IMR-90 (cell line): ENCODE measurements around the gene TEX53. TPM values are rescaled to one million over a fixed set of nuclear protein-coding genes. Genes with fewer than 3 reads are reported as not detected.

Source experiments
- ATAC-seq: fragments of 200-7000 bp; cut with Tn5 transposase; 2 replicates; pipeline ENCODE4 v1.9.1; 2020; ENCODE audit warnings: low read depth, mild to moderate bottlenecking, moderate library complexity
- BruUV-seq: library from RNA; stranded (reverse); fragments of 400-500 nt; replicated peaks from 2 replicates; lab custom pipeline; 2021; lab: Mats Ljungman, UMichigan
- CTCF ChIA-PET: fragments of 300-600 bp; formaldehyde crosslinking; extraction: SDS; loops from one replicate; lab custom pipeline; 2021; ENCODE audit warnings: antibody characterized with exemption; lab: Yijun Ruan, JAX
- POLR2A ChIA-PET: fragments of 300-600 bp; sonication (Branson Sonifier 250); formaldehyde crosslinking; loops from one replicate; lab custom pipeline; 2022; ENCODE audit warnings: antibody characterized with exemption; ENCODE audit not compliant: unreplicated experiment; lab: Charles Lee
- DNase-seq: peaks from one replicate; pipeline ENCODE4 v3.0.0; 2013
- H2AFZ ChIP-seq: replicated peaks from 2 replicates; pipeline ENCODE3; 2013; ENCODE audit warnings: low read length, mild to moderate bottlenecking; ENCODE audit not compliant: poor library complexity
- H2AK5ac ChIP-seq: 2 replicates; pipeline ENCODE4 v1.6.1; 2013; ENCODE audit warnings: low read depth, low read length, inconsistent platforms
- H2AK9ac ChIP-seq: replicated peaks from 2 replicates; pipeline ENCODE3; 2013; ENCODE audit warnings: mild to moderate bottlenecking, low read depth, low read length, moderate library complexity; ENCODE audit not compliant: poor library complexity
- H2BK120ac ChIP-seq: 2 replicates; pipeline ENCODE4 v1.6.1; 2013; ENCODE audit warnings: low read depth, low read length, inconsistent platforms
- H2BK15ac ChIP-seq: 3 replicates; pipeline ENCODE4 v1.6.1; 2013; ENCODE audit warnings: low read depth, low read length, inconsistent platforms
- H2BK20ac ChIP-seq: 2 replicates; pipeline ENCODE4 v1.6.1; 2013; ENCODE audit warnings: low read depth, mild to moderate bottlenecking, inconsistent platforms, low read length, moderate library complexity
- H2BK5ac ChIP-seq: 2 replicates; pipeline ENCODE4 v1.6.1; 2013; ENCODE audit warnings: mild to moderate bottlenecking, low read depth, low read length, inconsistent platforms; ENCODE audit not compliant: poor library complexity, severe bottlenecking
- H3K14ac ChIP-seq: replicated peaks from 2 replicates; pipeline ENCODE4 v1.6.1; 2013; ENCODE audit warnings: low read depth, low read length, inconsistent platforms
- H3K18ac ChIP-seq: 2 replicates; pipeline ENCODE4 v1.6.1; 2013; ENCODE audit warnings: low read depth, low read length, control low read depth
- H3K23ac ChIP-seq: 2 replicates; pipeline ENCODE4 v1.6.1; 2013; ENCODE audit warnings: low read depth, low read length, inconsistent platforms
- H3K27ac ChIP-seq: 2 replicates; pipeline ENCODE4 v1.5.1; 2013; ENCODE audit warnings: mild to moderate bottlenecking, control low read depth, low read length; ENCODE audit not compliant: insufficient read depth
- H3K27me3 ChIP-seq: 2 replicates; pipeline ENCODE4 v1.6.1; 2013; ENCODE audit warnings: low read length; ENCODE audit not compliant: control insufficient read depth, insufficient read depth
- H3K36me3 ChIP-seq: 2 replicates; pipeline ENCODE4 v1.6.1; 2013; ENCODE audit warnings: low read length, mixed read lengths; ENCODE audit not compliant: control insufficient read depth, insufficient read depth
- H3K4ac ChIP-seq: 2 replicates; pipeline ENCODE4 v1.6.1; 2013; ENCODE audit warnings: low read depth, low read length, inconsistent platforms
- H3K4me1 ChIP-seq: 2 replicates; pipeline ENCODE4 v1.6.1; 2013; ENCODE audit warnings: low read length, mixed read lengths; ENCODE audit not compliant: control insufficient read depth, insufficient read depth
- H3K4me2 ChIP-seq: 2 replicates; pipeline ENCODE4 v1.6.1; 2013; ENCODE audit warnings: low read depth, mild to moderate bottlenecking, control low read depth, low read length, moderate library complexity
- H3K4me3 ChIP-seq: 2 replicates; pipeline ENCODE4 v1.5.1; 2013; ENCODE audit warnings: low read depth, mild to moderate bottlenecking, control low read depth, low read length, moderate library complexity; ENCODE audit not compliant: insufficient read depth
- H3K56ac ChIP-seq: 2 replicates; pipeline ENCODE4 v1.6.1; 2013; ENCODE audit warnings: low read length, inconsistent platforms; ENCODE audit not compliant: insufficient read depth; ENCODE audit errors: extremely low read depth
- H3K79me1 ChIP-seq, 2 experiments: 2 replicates each; pipeline ENCODE4 v1.6.1; 2013; ENCODE audit warnings: low read length in 2 of 2, inconsistent platforms in 1 of 2, low read depth in 1 of 2
- H3K9ac ChIP-seq: 2 replicates; pipeline ENCODE4 v1.6.1; 2013; ENCODE audit warnings: low read depth, low read length, control low read depth
- H3K9me1 ChIP-seq: 2 replicates; pipeline ENCODE4 v1.6.1; 2013; ENCODE audit warnings: low read length, inconsistent platforms; ENCODE audit not compliant: insufficient read depth
- H3K9me3 ChIP-seq: 2 replicates; pipeline ENCODE4 v1.6.1; 2013; ENCODE audit warnings: low read length; ENCODE audit not compliant: control insufficient read depth, insufficient read depth
- H4K20me1 ChIP-seq: 2 replicates; pipeline ENCODE4 v1.6.1; 2013; ENCODE audit warnings: low read length, inconsistent platforms; ENCODE audit not compliant: insufficient read depth
- H4K5ac ChIP-seq: 2 replicates; pipeline ENCODE4 v1.6.1; 2013; ENCODE audit warnings: mild to moderate bottlenecking, low read depth, low read length, control low read depth
- H4K8ac ChIP-seq, 2 experiments: 2 replicates each; pipeline ENCODE4 v1.6.1; 2013; ENCODE audit warnings: low read depth in 2 of 2, low read length in 2 of 2, control low read depth in 1 of 2, inconsistent platforms in 1 of 2
- H4K91ac ChIP-seq: 2 replicates; pipeline ENCODE4 v1.6.1; 2013; ENCODE audit warnings: low read depth, low read length, inconsistent platforms; ENCODE audit not compliant: insufficient read depth
- BHLHE40 ChIP-seq: fragments of 150-350 bp; IDR thresholded peaks from 2 replicates; pipeline ENCODE4 v1.6.1; 2016; ENCODE audit warnings: mild to moderate bottlenecking, low read depth, low read length
- RCOR1 ChIP-seq: IDR thresholded peaks from 2 replicates; pipeline ENCODE4 v1.6.1; 2012; ENCODE audit warnings: mild to moderate bottlenecking, low read length, improper control_type of control experiment; ENCODE audit not compliant: insufficient replicate concordance
- WGBS, 2 experiments: methylation state at CpG; one replicate each; pipeline versions ENCODE4 v1.1.5 to v1.1.7; 2013; ENCODE audit warnings: missing lambda C conversion rate in 2 of 2; ENCODE audit not compliant: insufficient read length in 1 of 2; ENCODE audit errors: extremely low coverage in 2 of 2; 5-methylcytosine and 5-hydroxymethylcytosine counted together
- dilution Hi-C: fragments of 300-500 bp; cut with HindIII; formaldehyde crosslinking; loops from one replicate; pipeline ENCODE4 v1.14.3; 2018; ENCODE audit warnings: low sequenced_read_pairs; ENCODE audit not compliant: unreplicated experiment
- in situ Hi-C: fragments of 300-500 bp; cut with MboI; formaldehyde crosslinking; loops from 3 replicates; pipeline ENCODE4 v1.14.3; 2019; ENCODE audit warnings: low sequenced_read_pairs, inconsistent platforms, mixed read lengths
- intact Hi-C: fragments of 100-400 bp; cut with micrococcal nuclease; formaldehyde crosslinking; loops from 2 replicates; pipeline ENCODE4 v1.10.0; 2022
- polyA plus RNA-seq, 3 experiments: library from polyadenylated mRNA; depleted of rRNA; stranded (reverse); fragments of >200 nt; gene quantifications; 2 replicates each; pipeline ENCODE4 v1.2.3, GENCODE V29; 2012; ENCODE audit warnings: low replicate concordance in 1 of 3
- total RNA-seq: library from RNA; depleted of rRNA; stranded (reverse); fragments of >200 nt; gene quantifications from 2 replicates; pipeline ENCODE4 v1.2.3, GENCODE V29; 2012

TEX53 gene
- total and polyA plus RNA-seq, 2 of the 4 experiments (the other 2 are of a cell fraction) = not detected

- no peak overlapping the region for H2AFZ ChIP-seq
- no peak overlapping the region for H3K4me3 ChIP-seq
- no peak overlapping the region for H2BK5ac ChIP-seq
- no peak overlapping the region for H2BK15ac ChIP-seq
- no peak overlapping the region for H3K14ac ChIP-seq
- no peak overlapping the region for H2BK120ac ChIP-seq
- H3K9me3 ChIP-seq = peaks cover 3% of the 10 kb centered on the region; the same call in 1 of the 2 replicates
- peaks cover 7% of the 10 kb centered on the region for H3K27me3 ChIP-seq
- 100% methylated on average over 1 of the region's 4 CpGs; no CpG with 5 or more reads in 1 of the 2 experiments for WGBS, 2 experiments
- in situ Hi-C loops (no loop called here), intact Hi-C loops (no loop called here), dilution Hi-C loops (no loop called here)
- ChIA-PET POLR2A (no interaction called here), CTCF (no interaction called here)
- no peak overlapping the region for H3K27ac ChIP-seq
- H3K36me3 ChIP-seq = no peaks in the 10 kb centered on the region
- H3K23ac ChIP-seq = no peak overlapping the region
- TF ChIP-seq RCOR1 = no peak
- no peak for TF ChIP-seq BHLHE40
- no peak overlapping the region for H4K8ac ChIP-seq
- no peak overlapping the region for H3K56ac ChIP-seq
- no peaks in the 10 kb centered on the region for H4K20me1 ChIP-seq
- H2AK9ac ChIP-seq = no peak overlapping the region
- no peak overlapping the region for H3K18ac ChIP-seq
- ATAC-seq (no peak), DNase-seq (no peak)
- no peak overlapping the region for H3K4me2 ChIP-seq
- H3K9me1 ChIP-seq = peaks cover 9% of the 10 kb centered on the region; the same call in 1 of the 2 replicates
- no peak overlapping the region for H4K5ac ChIP-seq
- H4K91ac ChIP-seq = no peak overlapping the region
- no TSS peak for BruUV-seq
- no peaks in the 10 kb centered on the region for H3K79me1 ChIP-seq
- H2AK5ac ChIP-seq = no peak overlapping the region
- H2BK20ac ChIP-seq = no peak overlapping the region
- H3K9ac ChIP-seq = no peak overlapping the region
- peaks cover 5% of the 10 kb centered on the region for H3K4me1 ChIP-seq
- H3K4ac ChIP-seq = no peak overlapping the region
These were observed 40.3 kb upstream of the TEX53 start for GRCh38 chr9:114697951-114698351.
